Omental fat pad (tissue), 4 donors: Measurements from ENCODE around the gene SMARCD2. TPM values are rescaled to one million over a fixed set of nuclear protein-coding genes. Genes with fewer than 3 reads are reported as not detected.

Source experiments
- ATAC-seq: fragments of 150-250 bp; one replicate; pipeline ENCODE4 v1.9.1; 2016; ENCODE audit warnings: mild to moderate bottlenecking, moderate library complexity; ENCODE audit not compliant: low FRiP score
- DNase-seq: peaks from one replicate; pipeline ENCODE4 v3.0.0-alpha.2; 2019; ENCODE audit warnings: low spot score
- total RNA-seq, 4 donors: library from RNA; depleted of rRNA; stranded (reverse); fragments of >200 nt; gene quantifications; one replicate each; pipeline ENCODE4 v1.1.0, GENCODE V29; 2016
- TF ChIP-seq, protein P1 (sequence below), 3 donors: fragments of 450-650 bp; IDR thresholded peaks; one replicate each; pipeline ENCODE4 v1.5.1; 2016 to 2017; ENCODE audit warnings: antibody characterized with exemption in 3 of 3, mild to moderate bottlenecking in 3 of 3, moderate library complexity in 2 of 3

The SMARCD2 gene
- total RNA-seq, 4 donors from 2014 or later: 77.5 to 246 (median 109) TPM

DNA sequence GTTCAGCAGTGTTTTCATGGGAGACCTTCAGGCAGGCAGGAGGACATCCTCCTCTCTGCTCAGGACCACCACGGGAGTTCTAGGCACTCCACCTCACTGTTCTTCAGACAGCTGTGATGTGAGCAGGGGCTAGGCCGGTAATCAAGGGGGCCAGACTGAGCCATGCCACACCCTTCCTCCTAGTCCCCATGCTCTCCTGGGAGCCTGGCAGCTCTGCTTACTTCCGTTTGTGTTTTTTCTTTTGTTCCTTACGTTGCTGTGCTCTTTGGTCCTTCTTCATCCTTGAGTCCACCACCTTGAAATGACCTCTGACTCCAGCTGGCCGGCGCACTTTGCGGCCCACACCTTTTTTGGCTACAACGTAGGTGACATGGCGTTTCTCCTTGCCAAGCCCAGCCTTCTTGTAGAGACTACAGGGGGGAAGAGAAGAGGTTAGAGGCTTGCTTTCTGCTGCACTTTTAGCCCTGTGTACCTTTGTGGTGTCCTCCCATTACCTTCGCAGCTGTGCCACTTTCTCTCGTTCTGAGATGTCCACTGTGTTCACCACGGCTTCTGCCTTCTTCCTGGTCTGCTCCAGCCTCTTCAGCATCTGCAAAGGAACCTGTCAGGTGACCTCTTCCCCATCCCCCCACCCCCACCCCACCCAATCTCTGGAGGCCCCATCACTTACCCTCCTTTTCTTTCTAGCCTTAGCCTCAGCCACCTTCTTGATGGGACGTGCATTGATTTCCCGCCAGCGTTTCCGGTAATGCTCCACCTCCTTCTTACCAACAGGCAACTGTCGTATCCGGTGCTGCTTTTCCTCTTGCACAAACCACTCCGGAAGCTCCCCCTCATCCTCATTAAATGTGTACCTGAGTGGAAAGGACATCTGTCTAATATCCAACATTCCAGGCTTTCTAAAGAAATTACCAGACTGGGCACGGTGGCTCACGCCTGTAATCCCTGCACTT is 22.6 kb downstream of the SMARCD2 start:
- TF ChIP-seq, protein P1, sequence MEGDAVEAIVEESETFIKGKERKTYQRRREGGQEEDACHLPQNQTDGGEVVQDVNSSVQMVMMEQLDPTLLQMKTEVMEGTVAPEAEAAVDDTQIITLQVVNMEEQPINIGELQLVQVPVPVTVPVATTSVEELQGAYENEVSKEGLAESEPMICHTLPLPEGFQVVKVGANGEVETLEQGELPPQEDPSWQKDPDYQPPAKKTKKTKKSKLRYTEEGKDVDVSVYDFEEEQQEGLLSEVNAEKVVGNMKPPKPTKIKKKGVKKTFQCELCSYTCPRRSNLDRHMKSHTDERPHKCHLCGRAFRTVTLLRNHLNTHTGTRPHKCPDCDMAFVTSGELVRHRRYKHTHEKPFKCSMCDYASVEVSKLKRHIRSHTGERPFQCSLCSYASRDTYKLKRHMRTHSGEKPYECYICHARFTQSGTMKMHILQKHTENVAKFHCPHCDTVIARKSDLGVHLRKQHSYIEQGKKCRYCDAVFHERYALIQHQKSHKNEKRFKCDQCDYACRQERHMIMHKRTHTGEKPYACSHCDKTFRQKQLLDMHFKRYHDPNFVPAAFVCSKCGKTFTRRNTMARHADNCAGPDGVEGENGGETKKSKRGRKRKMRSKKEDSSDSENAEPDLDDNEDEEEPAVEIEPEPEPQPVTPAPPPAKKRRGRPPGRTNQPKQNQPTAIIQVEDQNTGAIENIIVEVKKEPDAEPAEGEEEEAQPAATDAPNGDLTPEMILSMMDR (IDR thresholded peaks at IDR 0.05): no peak
- no peak for DNase-seq
- ATAC-seq: no peak

DNA sequence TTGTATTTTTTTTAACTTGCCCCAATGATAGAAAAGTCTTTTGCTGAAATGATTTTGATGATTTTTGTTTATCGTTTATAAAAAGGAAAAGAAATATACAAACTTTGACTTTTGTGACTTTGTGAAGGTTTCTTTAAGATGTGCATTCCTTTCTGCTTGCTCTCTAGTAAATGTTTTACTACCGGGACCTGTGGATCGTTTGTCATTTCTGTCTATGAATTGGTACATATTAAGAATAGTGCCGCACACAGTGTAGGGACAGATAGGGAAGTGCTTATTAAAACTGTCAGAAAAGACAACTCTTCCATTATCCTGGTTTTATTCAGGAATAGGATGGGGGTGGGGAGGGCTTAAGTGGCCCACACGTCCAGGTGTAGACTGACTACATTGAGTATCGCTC is 23.4 kb downstream of the SMARCD2 start:
- TF ChIP-seq, protein P1 (IDR thresholded peaks at IDR 0.05): no peak
- no peak for ATAC-seq

GRCh38 chr17:63817736-63818385 is 24.6 kb downstream of the SMARCD2 start:
- TF ChIP-seq, protein P1 (IDR thresholded peaks at IDR 0.05): no peak
- no peak for ATAC-seq
- DNase-seq: no peak

More for the DNA sequence above, 23.4 kb downstream of the SMARCD2 start:
- DNase-seq: no peak

- no peak for ATAC-seq
- TF ChIP-seq, protein P1 (IDR thresholded peaks at IDR 0.05): no peak
- no peak for DNase-seq
Measured at GRCh38 chr17:63816669-63817068, 25.8 kb downstream of the SMARCD2 start.

- DNase-seq (no peak), ATAC-seq (no peak)
- TF ChIP-seq, protein P1 (IDR thresholded peaks at IDR 0.05): no peak
Measured at GRCh38 chr17:63816123-63816522, 26.4 kb downstream of the SMARCD2 start.

DNA sequence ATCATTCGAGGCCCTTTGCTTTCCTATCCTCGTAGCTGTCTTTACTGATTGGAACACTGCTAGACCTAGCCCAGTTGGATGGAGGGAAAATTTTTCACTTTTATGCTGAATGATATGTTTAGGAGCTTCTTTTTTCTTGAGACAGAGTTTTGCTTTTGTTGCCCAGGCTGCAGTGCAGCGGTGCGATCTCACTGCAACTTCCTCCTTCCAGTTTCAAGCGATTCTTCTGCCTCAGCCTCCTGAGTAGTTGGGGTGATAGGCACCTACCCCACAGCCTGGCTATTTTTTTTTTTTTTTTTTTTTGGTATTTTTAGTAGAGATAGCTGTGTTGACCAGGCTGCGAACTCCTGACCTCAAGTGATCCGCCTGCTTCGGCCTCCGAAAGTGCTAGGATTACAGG is 32.5 kb downstream of the SMARCD2 start:
- TF ChIP-seq, protein P1 (IDR thresholded peaks at IDR 0.05): no peak
- ATAC-seq: no peak
- DNase-seq: no peak
